Jurkat, Clone E6-1 (cell line): ENCODE measurements around the gene NAA25.
"Not testable (repeated sequence)": the region's sequence is repeated elsewhere in the genome, so short reads cannot be mapped to it uniquely, and the experiment has no call there.

Source experiments
- DNase-seq: peaks from one replicate; pipeline ENCODE4 v3.0.0-alpha.2; 2011; ENCODE audit warnings: low read depth, low spot score
- H3K4me3 ChIP-seq: 2 replicates; pipeline ENCODE4 v1.5.1; 2011; ENCODE audit warnings: mild to moderate bottlenecking, low read length, control low read depth, moderate library complexity

Gene NAA25

DNA sequence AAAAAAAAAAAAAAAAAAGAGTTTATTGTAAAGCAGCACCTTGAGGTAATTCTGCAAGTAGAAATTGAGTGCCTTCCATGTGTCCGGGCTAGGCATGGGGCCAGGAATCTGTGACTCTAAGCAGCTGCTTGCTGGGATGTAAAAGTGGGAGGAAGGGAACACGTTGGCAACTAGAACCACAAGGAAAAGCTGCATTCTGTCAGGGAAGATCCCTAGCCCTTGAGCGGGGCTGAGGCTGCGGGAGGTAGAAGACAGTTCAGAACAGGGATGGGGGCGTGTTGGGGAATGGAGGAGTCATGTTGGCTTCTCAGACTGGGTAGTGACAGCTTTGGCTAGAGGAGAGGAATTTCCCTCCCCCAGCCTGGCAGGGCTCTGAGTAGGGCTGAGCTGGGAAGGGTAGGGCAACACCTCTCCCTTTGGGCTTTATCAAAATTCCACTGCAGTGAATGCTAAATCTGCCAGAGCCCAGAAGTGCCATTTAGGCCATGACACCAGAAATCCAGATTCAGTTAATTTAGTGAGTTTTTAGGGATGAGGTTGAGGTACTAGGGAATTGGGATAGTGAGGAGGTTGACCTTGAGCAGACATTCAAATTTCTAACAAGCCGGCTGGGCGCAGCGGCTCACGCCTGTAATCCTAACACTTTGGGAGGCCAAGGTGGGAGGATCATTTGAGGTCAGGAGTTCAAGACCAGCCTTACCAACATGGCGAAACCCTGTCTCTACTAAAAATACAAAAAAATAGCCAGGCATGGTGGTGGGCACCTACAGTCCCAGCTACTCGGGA is 13.4 kb upstream of the NAA25 start:
- DNase-seq: no peak
- no peak overlapping the region for H3K4me3 ChIP-seq

GRCh38 chr12:112117685-112118084 is 9.1 kb upstream of the NAA25 start:
- DNase-seq: no peak
- no peak overlapping the region for H3K4me3 ChIP-seq

DNA sequence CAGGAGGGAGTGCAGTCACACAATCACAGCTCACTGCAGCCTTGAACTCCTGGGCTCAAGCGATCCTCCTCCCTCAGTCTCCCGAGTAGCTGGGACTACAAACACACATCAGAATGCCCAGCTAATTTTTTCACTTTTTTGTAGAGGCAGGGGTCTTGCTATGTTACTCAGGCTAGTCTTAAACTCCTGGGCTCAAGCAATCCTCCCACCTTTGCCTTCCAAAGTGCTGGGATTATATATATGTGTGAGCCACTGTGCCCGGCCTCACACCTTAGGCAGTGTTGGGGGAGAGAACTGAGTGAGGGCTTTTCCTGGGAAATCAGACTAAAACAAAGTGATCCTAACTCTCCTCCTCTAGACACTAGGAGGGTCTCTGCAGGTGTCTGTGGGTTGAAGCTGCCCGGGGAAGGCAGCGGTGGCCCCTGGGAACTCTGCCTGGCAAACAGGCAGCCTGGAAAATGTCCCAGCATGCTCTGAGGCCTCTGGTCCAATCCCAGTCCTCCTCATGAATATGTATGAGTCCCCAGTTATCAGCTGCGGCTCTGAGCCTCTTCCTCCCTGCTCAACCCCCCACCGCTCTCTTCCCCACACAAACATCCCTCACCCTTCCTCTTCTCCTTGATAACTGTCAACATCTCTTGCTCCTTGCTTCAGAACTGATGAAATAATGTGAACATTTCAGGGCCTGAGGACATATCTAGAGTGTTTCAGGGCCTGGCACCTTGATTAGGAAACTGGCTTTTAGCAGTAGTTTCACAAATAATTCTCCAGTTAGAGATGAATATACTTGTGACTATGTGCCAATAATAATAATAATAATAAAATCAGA is 7.9 kb upstream of the NAA25 start:
- peak; percentile 65 for DNase-seq
- H3K4me3 ChIP-seq: no peak overlapping the region; the same call in 1 of the 2 replicates

- no peak overlapping the region for H3K4me3 ChIP-seq
- no peak for DNase-seq
These were observed 6.9 kb upstream of the NAA25 start for GRCh38 chr12:112115259-112116045.

GRCh38 chr12:112112409-112113133 is 4.0 kb upstream of the NAA25 start:
- no peak overlapping the region for H3K4me3 ChIP-seq
- DNase-seq: no peak

- no peak overlapping the region for H3K4me3 ChIP-seq
- DNase-seq: no peak
These were observed 3.3 kb upstream of the NAA25 start for GRCh38 chr12:112111931-112112330.

DNA sequence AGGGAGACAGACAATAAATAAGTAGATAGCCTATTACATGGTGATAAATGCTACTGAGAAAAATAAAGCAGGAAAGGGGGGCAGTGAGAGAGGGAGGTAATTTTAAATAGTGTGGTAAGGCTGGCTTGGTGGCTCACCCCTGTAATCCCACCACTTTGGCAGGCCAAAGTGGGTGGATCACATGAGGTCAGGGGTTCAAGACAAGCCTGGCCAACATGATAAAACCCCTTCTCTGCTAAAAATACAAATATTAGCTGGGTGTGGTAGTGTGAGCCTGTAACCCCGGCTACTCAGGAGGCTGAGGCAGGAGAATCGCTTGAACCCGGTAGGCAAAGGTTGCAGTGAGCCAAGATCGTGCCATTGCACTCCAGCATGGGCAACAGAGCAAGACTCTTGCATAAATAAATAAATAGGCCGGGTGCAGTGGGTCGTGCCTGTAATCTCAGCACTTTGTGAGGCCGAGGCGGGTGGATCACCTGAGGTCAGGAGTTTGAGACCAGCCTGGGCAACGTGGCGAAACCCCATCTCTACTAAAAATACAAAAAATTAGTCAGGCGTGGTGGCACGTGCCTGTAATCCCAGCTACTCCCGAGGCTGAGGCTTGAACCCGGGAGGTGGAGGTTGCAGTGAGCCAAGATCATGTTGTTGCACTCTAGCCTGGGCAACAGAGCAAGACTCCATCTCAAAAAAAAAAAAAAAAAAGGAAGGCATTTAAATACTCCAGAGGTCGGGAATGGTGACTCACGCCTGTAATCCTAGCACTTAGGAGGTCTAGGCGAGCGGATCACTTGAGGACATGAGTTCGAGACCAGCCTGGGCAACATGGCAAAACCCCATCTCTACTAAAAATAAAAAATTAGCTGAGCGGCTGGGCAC is 2.4 kb upstream of the NAA25 start:
- DNase-seq, H3K4me3 ChIP-seq: not testable (repeated sequence)

- peak; percentile 65 for DNase-seq
- peak overlapping the region; percentile 100 for H3K4me3 ChIP-seq
These were observed 1.0 kb downstream of the NAA25 start for GRCh38 chr12:112107306-112108201.

DNA sequence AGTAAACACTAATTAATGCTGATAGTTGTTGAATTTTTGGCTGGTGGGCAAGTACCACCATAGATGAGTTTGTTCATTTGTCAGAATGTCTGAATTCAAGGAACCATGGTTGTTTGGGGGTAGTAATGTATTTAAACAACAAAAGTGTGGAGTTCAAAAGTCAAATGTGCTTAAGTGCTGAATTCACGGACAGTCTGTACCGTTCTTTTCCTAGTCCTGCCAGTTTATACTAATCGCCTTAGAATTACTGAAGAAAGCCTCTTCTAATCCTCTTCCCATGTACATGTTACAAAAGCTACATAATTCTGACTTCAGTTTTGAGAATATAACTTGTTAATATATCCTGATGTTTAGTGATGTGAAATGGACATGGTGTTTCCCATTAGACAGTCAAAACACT is 2.7 kb downstream of the NAA25 start:
- no peak overlapping the region for H3K4me3 ChIP-seq
- no peak for DNase-seq

- H3K4me3 ChIP-seq: no peak overlapping the region
- DNase-seq: no peak
These were observed 4.7 kb downstream of the NAA25 start for GRCh38 chr12:112103758-112104503.

DNA sequence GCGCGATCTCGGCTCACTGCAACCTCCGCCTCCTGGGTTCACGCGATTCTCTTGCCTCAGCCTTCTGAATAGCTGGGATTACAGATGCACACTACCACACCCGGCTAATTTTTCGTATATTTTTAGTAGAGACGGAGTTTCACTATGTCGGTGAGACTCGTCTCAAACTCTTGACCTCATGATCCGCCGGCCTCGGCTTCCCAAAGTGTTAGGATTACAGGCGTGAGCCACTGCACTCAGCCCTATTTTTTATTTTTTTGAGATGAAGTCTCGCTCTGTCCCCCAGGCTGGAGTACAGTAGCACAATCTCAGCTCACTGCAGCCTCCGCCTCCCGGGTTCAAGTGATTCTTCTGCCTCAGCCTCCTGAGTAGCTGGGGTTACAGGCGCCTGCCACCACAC is 5.8 kb downstream of the NAA25 start:
- not testable (repeated sequence) for H3K4me3 ChIP-seq, DNase-seq

DNA sequence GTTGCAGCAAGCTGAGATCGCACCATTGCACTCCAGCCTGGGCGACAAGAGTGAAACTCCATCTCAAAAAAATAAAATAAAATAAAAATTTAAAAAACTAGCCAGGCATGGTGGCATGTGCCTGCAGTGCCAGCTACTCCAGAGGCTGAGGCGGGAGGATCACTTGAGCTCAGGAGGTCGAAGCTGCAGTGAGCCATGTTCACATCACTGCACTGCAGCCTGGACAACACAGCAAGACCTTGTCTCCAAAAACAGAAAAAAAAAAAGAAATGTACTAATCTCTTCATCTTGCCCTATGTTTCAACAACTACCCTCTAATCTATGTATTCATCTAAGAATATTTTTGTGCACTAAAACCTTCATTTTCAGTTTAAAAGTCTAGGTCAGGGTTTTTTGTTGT is 6.5 kb downstream of the NAA25 start:
- DNase-seq: no peak
- no peak overlapping the region for H3K4me3 ChIP-seq

- not testable (repeated sequence) for DNase-seq, H3K4me3 ChIP-seq
These were observed 8.1 kb downstream of the NAA25 start for GRCh38 chr12:112100500-112100899.

DNA sequence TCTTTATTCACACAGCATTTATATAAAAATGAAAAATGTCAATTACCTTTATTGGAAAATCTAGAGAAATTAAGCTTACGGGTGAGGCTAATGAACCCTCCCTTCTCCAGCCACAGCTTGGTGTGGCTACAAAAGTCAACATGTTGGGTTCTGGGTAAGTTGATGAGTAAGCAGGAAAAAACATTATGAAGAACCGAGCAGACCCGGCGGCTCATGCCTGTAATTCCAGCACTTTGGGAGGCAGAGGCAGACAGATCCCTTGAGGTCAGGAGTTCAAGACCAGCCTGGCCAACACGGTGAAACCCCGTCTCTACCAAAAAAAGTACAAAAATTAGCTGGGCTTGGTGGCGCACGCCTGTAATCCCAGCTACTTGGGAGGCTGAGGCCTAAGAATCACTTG is 10.9 kb downstream of the NAA25 start:
- no peak overlapping the region for H3K4me3 ChIP-seq
- DNase-seq: no peak

GRCh38 chr12:112096667-112097066 is 11.9 kb downstream of the NAA25 start:
- no peak overlapping the region for H3K4me3 ChIP-seq
- no peak for DNase-seq

DNA sequence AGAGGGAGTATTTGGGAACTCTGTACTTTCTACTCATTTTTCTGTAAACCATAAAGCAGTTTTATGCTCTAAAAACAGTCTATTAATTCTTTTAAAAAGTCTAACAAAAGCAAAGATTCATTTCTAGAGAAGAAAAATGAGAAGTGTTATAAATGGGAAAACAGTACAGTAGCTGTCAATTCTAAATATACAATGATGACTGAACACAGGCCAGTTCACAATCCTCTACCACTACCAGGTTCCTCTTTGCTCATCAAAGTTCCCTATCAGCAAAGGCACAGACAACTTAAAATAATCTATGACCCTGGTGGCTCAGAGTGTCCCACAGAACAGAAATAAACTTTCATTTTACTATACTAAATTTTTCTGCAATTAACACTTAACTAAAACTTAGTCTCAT is 12.5 kb downstream of the NAA25 start:
- H3K4me3 ChIP-seq: no peak overlapping the region
- no peak for DNase-seq

DNA sequence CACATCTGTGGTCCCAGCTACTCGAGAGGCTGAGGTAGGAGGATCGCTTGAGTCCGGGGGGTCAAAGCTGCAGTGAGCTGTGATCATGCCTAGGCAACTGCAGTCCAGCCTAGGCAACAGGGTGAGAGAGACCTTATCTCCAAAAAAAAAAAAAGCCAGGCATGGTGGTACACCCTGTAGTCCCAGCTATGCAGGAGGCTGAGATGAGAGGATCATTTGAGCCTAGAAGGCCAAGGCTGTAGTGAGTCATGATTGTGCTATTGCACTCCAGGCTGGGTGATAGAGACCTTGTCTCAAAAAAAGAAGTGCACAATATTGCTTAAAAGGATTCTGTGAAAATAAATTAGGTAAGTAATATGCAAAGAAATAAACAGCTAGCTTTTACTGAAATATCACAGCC is 17.0 kb downstream of the NAA25 start:
- H3K4me3 ChIP-seq: no peak overlapping the region
- DNase-seq: no peak
